SK-N-SH (cell line): ENCODE data around the gene P2RY12. TPM values are rescaled to one million over a fixed set of nuclear protein-coding genes. Genes with fewer than 3 reads are reported as not detected.

Experiments used
- CTCF ChIA-PET: fragments of 300-600, 350-600 bp; formaldehyde crosslinking; extraction: SDS; loops from one replicate; lab custom pipeline; 2021; lab: Yijun Ruan, JAX
- POLR2A ChIA-PET: fragments of 350-600 bp; sonication (Branson Sonifier 250); formaldehyde crosslinking; extraction: SDS; loops from one replicate; lab custom pipeline; 2020; ENCODE audit warnings: antibody characterized with exemption, inconsistent platforms; lab: Yijun Ruan, JAX
- DNase-seq: peaks from one replicate; pipeline ENCODE4 v3.0.0; 2012
- H2AFZ ChIP-seq: fragments of 200-600 bp; sonication (generic); 2 replicates; pipeline ENCODE4 v1.8.1; 2016; ENCODE audit warnings: antibody characterized with exemption, mild to moderate bottlenecking, low read depth
- H3F3A ChIP-seq: fragments of 200-600 bp; sonication (generic); replicated peaks from 2 replicates; pipeline ENCODE3; 2016; ENCODE audit warnings: antibody characterized with exemption, mild to moderate bottlenecking; ENCODE audit not compliant: insufficient read depth
- H3K27ac ChIP-seq, 2 experiments: fragments of 200-500 bp in 1 of 2; fragments of 200-600 bp in 1 of 2; sonication (Bioruptor generic) in 1 of 2; sonication (generic), shearing (Covaris generic) in 1 of 2; 2 replicates each; pipeline versions ENCODE4 v1.5.1 to v1.6.1; 2014 to 2016; ENCODE audit warnings: low read depth in 2 of 2, inconsistent platforms in 1 of 2, low read length in 1 of 2, mild to moderate bottlenecking in 1 of 2, mixed read lengths in 1 of 2
- H3K27me3 ChIP-seq: fragments of 200-600 bp; sonication (generic), shearing (Covaris generic); 2 replicates; pipeline ENCODE4 v1.6.1; 2016; ENCODE audit warnings: mixed run types; ENCODE audit not compliant: insufficient read depth
- H3K36me3 ChIP-seq, 2 experiments: fragments of 200-500 bp in 1 of 2; fragments of 200-600 bp in 1 of 2; sonication (Bioruptor generic) in 1 of 2; sonication (generic) in 1 of 2; replicated peaks in 1 of 2; 2 replicates each; pipeline versions ENCODE3 to v1.5.1; 2014 to 2016; ENCODE audit warnings: low read length in 1 of 2, mild to moderate bottlenecking in 1 of 2; ENCODE audit not compliant: insufficient read depth in 2 of 2, control insufficient read depth in 1 of 2
- H3K4me1 ChIP-seq, 2 experiments: fragments of 200-500 bp in 1 of 2; fragments of 200-600 bp in 1 of 2; sonication (Bioruptor generic) in 1 of 2; sonication (generic), shearing (Covaris generic) in 1 of 2; 2 replicates each; pipeline versions ENCODE4 v1.5.1 to v1.6.1; 2014 to 2016; ENCODE audit warnings: low read depth in 1 of 2, low read length in 1 of 2, mixed run types in 1 of 2; ENCODE audit not compliant: insufficient read depth in 2 of 2, control insufficient read depth in 1 of 2
- H3K4me2 ChIP-seq: fragments of 200-600 bp; sonication (generic), shearing (Covaris generic); 2 replicates; pipeline ENCODE4 v1.6.1; 2017; ENCODE audit warnings: mixed run types
- H3K4me3 ChIP-seq, 2 experiments: fragments of 200-500 bp in 1 of 2; fragments of 200-600 bp in 1 of 2; sonication (Bioruptor generic) in 1 of 2; sonication (generic), shearing (Covaris generic) in 1 of 2; 2 replicates each; pipeline versions ENCODE4 v1.5.1 to v1.8.1; 2014 to 2016; ENCODE audit warnings: low read depth in 2 of 2, inconsistent platforms in 1 of 2, low read length in 1 of 2, mild to moderate bottlenecking in 1 of 2, mixed read lengths in 1 of 2, moderate library complexity in 1 of 2
- H3K79me2 ChIP-seq: fragments of 200-600 bp; sonication (generic); 2 replicates; pipeline ENCODE4 v1.8.1; 2017; ENCODE audit warnings: mild to moderate bottlenecking; ENCODE audit not compliant: insufficient read depth
- H3K9ac ChIP-seq: fragments of 200-600 bp; sonication (generic); 2 replicates; pipeline ENCODE4 v1.6.1; 2017; ENCODE audit warnings: mixed run types
- H3K9me2 ChIP-seq: fragments of 200-600 bp; sonication (generic); 2 replicates; pipeline ENCODE4 v1.6.1; 2017; ENCODE audit warnings: mixed run types
- H3K9me3 ChIP-seq: fragments of 200-600 bp; sonication (generic); 2 replicates; pipeline ENCODE4 v1.6.1; 2017; ENCODE audit warnings: mixed run types, mild to moderate bottlenecking, moderate library complexity
- H4K20me1 ChIP-seq: fragments of 200-600 bp; sonication (generic); 2 replicates; pipeline ENCODE4 v1.6.1; 2017; ENCODE audit warnings: mild to moderate bottlenecking, mixed run types; ENCODE audit not compliant: insufficient read depth
- CTCF ChIP-seq: fragments of 200-600 bp; sonication (generic); IDR thresholded peaks from 2 replicates; pipeline ENCODE4 v1.6.1; 2017; ENCODE audit warnings: antibody characterized with exemption, mild to moderate bottlenecking, moderate library complexity
- ELF1 ChIP-seq: IDR thresholded peaks from 2 replicates; pipeline ENCODE4 v1.4.0; 2012
- EP300 ChIP-seq, 2 experiments: IDR thresholded peaks; 2 replicates each; pipeline versions ENCODE4 v1.4.0 to v1.6.1; 2012; ENCODE audit warnings: borderline replicate concordance in 1 of 2, low read depth in 1 of 2, low read length in 1 of 2
- EZH2phosphoT487 ChIP-seq: fragments of 200-600 bp; sonication (generic); IDR thresholded peaks from 2 replicates; pipeline ENCODE4 v1.6.1; 2017; ENCODE audit warnings: low read depth, mixed run types, mild to moderate bottlenecking, antibody characterized with exemption, moderate library complexity, borderline replicate concordance
- FOSL2 ChIP-seq: IDR thresholded peaks from 2 replicates; pipeline ENCODE4 v1.4.0; 2012; ENCODE audit warnings: low read depth, mild to moderate bottlenecking, moderate library complexity, borderline replicate concordance
- FOXM1 ChIP-seq: IDR thresholded peaks from 2 replicates; pipeline ENCODE4 v1.4.0; 2012; ENCODE audit warnings: low read depth, mild to moderate bottlenecking
- GABPA ChIP-seq: IDR thresholded peaks from 2 replicates; pipeline ENCODE4 v1.4.0; 2012; ENCODE audit warnings: low read depth, mild to moderate bottlenecking
- IRF3 ChIP-seq: fragments of 150-350 bp; IDR thresholded peaks from 2 replicates; pipeline ENCODE4 v1.6.1; 2016; ENCODE audit warnings: mild to moderate bottlenecking, low read depth, low read length
- MAX ChIP-seq: IDR thresholded peaks from 2 replicates; pipeline ENCODE4 v1.4.0; 2012; ENCODE audit warnings: low read depth
- MEF2A ChIP-seq: IDR thresholded peaks from 2 replicates; pipeline ENCODE4 v1.4.0; 2012; ENCODE audit warnings: low read depth, borderline replicate concordance
- MXI1 ChIP-seq: IDR thresholded peaks from 2 replicates; pipeline ENCODE4 v1.6.1; 2012; ENCODE audit warnings: mild to moderate bottlenecking, low read depth, low read length, improper control_type of control experiment
- NFIC ChIP-seq: IDR thresholded peaks from 2 replicates; pipeline ENCODE4 v1.4.0; 2012; ENCODE audit warnings: borderline replicate concordance
- NRF1 ChIP-seq: IDR thresholded peaks from 2 replicates; pipeline ENCODE4 v1.6.1; 2012; ENCODE audit warnings: low read depth, mild to moderate bottlenecking, low read length
- PBX3 ChIP-seq: IDR thresholded peaks from 2 replicates; pipeline ENCODE4; 2012
- RAD21 ChIP-seq: IDR thresholded peaks from 2 replicates; pipeline ENCODE4 v1.6.1; 2012; ENCODE audit warnings: mild to moderate bottlenecking, low read length
- RXRA ChIP-seq: IDR thresholded peaks from 2 replicates; pipeline ENCODE4 v1.4.0; 2012; ENCODE audit warnings: low read depth, mild to moderate bottlenecking, borderline replicate concordance
- SIN3A ChIP-seq: IDR thresholded peaks from 2 replicates; pipeline ENCODE4 v1.6.1; 2012; ENCODE audit warnings: low read depth, mild to moderate bottlenecking, low read length, moderate library complexity, borderline replicate concordance
- SMC3 ChIP-seq: IDR thresholded peaks from 2 replicates; pipeline ENCODE4 v1.6.1; 2012; ENCODE audit warnings: low read depth, low read length, improper control_type of control experiment
- TAF1 ChIP-seq: IDR thresholded peaks from 2 replicates; pipeline ENCODE4 v1.6.1; 2012; ENCODE audit warnings: low read depth, mild to moderate bottlenecking, low read length, moderate library complexity, borderline replicate concordance
- USF1 ChIP-seq: IDR thresholded peaks from 2 replicates; pipeline ENCODE4 v1.4.0; 2012; ENCODE audit warnings: low read depth, borderline replicate concordance
- YY1 ChIP-seq: IDR thresholded peaks from 2 replicates; pipeline ENCODE4 v1.4.0; 2012; ENCODE audit warnings: low read depth, mild to moderate bottlenecking
- WGBS: methylation state at CpG from one replicate; pipeline ENCODE4 v1.1.6; 2017; ENCODE audit warnings: low lambda C conversion rate; 5-methylcytosine and 5-hydroxymethylcytosine counted together
- polyA plus RNA-seq, 3 experiments: library from polyadenylated mRNA; depleted of rRNA; stranded (reverse); fragments of >200 nt; gene quantifications; 2 replicates each; pipeline ENCODE4 v1.2.3, GENCODE V29; 2012

The P2RY12 gene
- polyA plus RNA-seq, 1 of the 3 experiments (the other 2 are of a cell fraction): not detected

GRCh38 chr3:151393941-151394340 lies 9.4 kb upstream of the P2RY12 start:
- CTCF ChIA-PET: no interaction called here
- no peak overlapping the region for H3K27ac ChIP-seq
- TF ChIP-seq YY1 (no peak), FOSL2 (no peak), MAX (no peak), IRF3 (no peak), RXRA (no peak)
- DNase-seq: no peak
- H3F3A ChIP-seq: no peaks in the 10 kb centered on the region
- no peaks in the 10 kb centered on the region for H3K9me2 ChIP-seq
- no peaks in the 10 kb centered on the region for H4K20me1 ChIP-seq
- no peak overlapping the region for H3K4me3 ChIP-seq
- H3K4me2 ChIP-seq: no peak overlapping the region
- no peaks in the 10 kb centered on the region for H3K79me2 ChIP-seq
- POLR2A ChIA-PET: no interaction called here
- H3K36me3 ChIP-seq: no peaks in the 10 kb centered on the region
- no peaks in the 10 kb centered on the region for H3K9me3 ChIP-seq
- H3K4me1 ChIP-seq: no peaks in the 10 kb centered on the region; a peak in 1 of 4 replicates
- H3K27me3 ChIP-seq: no peaks in the 10 kb centered on the region; the same call in 1 of the 2 replicates
- WGBS: 54% methylated on average over 4 of the region's 4 CpGs
- H2AFZ ChIP-seq: no peak overlapping the region; the same call in 1 of the 2 replicates
- H3K9ac ChIP-seq: no peak overlapping the region

GRCh38 chr3:151393146-151393830 lies 8.7 kb upstream of the P2RY12 start:
- Histone ChIP-seq H3F3A (no peaks in the 10 kb centered on the region), H3K9me3 (no peaks in the 10 kb centered on the region), H3K79me2 (no peaks in the 10 kb centered on the region), H3K4me1 (no peaks in the 10 kb centered on the region; a peak in 1 of 4 replicates), H3K9ac (no peak overlapping the region), H4K20me1 (no peaks in the 10 kb centered on the region), H3K4me3 (no peak overlapping the region), H3K27ac (no peak overlapping the region), H3K27me3 (no peaks in the 10 kb centered on the region; the same call in 1 of the 2 replicates), H3K4me2 (no peak overlapping the region), H3K36me3 (no peaks in the 10 kb centered on the region), H3K9me2 (no peaks in the 10 kb centered on the region), H2AFZ (no peak overlapping the region)
- ChIA-PET POLR2A (no interaction called here), CTCF (no interaction called here)
- WGBS: 67% methylated on average over 3 of the region's 3 CpGs
- no peak for TF ChIP-seq NRF1
- no peak for TF ChIP-seq TAF1
- no peak for TF ChIP-seq SIN3A
- TF ChIP-seq RXRA: no peak
- TF ChIP-seq NFIC: no peak
- no peak for TF ChIP-seq EP300 (IDR thresholded peaks at IDR 0.05; ENCODE audit: borderline replicate concordance in 1 of 2, low read depth in 1 of 2, low read length in 1 of 2)
- TF ChIP-seq MEF2A: no peak
- no peak for TF ChIP-seq ELF1
- no peak for TF ChIP-seq FOXM1
- no peak for TF ChIP-seq IRF3
- TF ChIP-seq SMC3: no peak
- TF ChIP-seq USF1: no peak
- TF ChIP-seq MXI1: no peak
- no peak for TF ChIP-seq GABPA
- TF ChIP-seq EZH2phosphoT487: no peak
- TF ChIP-seq RAD21: no peak
- TF ChIP-seq CTCF: no peak
- TF ChIP-seq FOSL2: no peak
- no peak for TF ChIP-seq PBX3
- DNase-seq: no peak
